Panc1 (cell line): ENCODE results near the gene MAP2K7. TPM values are rescaled to one million over a fixed set of nuclear protein-coding genes. Genes with fewer than 3 reads are reported as not detected.

Source experiments
- ATAC-seq: fragments of 200-7000 bp; cut with Tn5 transposase; 2 replicates; pipeline ENCODE4 v1.9.1; 2020; ENCODE audit warnings: mild to moderate bottlenecking, moderate library complexity
- BruUV-seq: library from RNA; stranded (reverse); fragments of 400-500 nt; replicated peaks from 2 replicates; lab custom pipeline; 2021; lab: Mats Ljungman, UMichigan
- CTCF ChIA-PET: fragments of 300-600 bp; sonication (Branson Sonifier 250); formaldehyde crosslinking; loops from one replicate; lab custom pipeline; 2022; ENCODE audit warnings: antibody characterized with exemption; lab: Charles Lee
- POLR2A ChIA-PET: fragments of 300-600 bp; sonication (Branson Sonifier 250); formaldehyde crosslinking; loops from one replicate; lab custom pipeline; 2022; ENCODE audit warnings: antibody characterized with exemption; lab: Charles Lee
- DNase-seq: peaks from one replicate; pipeline ENCODE4 v3.0.0-alpha.2; 2010; ENCODE audit warnings: low read depth, low spot score
- H3K27ac ChIP-seq: 2 replicates; pipeline ENCODE4 v1.5.1; 2011; ENCODE audit warnings: mild to moderate bottlenecking, low read length, inconsistent platforms
- H3K27me3 ChIP-seq: fragments of 200-500 bp; sonication (Bioruptor generic); 2 replicates; pipeline ENCODE4 v1.6.0; 2014; ENCODE audit warnings: low read length, inconsistent platforms; ENCODE audit not compliant: control insufficient read depth, insufficient read depth
- H3K36me3 ChIP-seq: fragments of 200-500 bp; sonication (Bioruptor generic); 2 replicates; pipeline ENCODE4 v1.5.1; 2014; ENCODE audit warnings: inconsistent platforms, mild to moderate bottlenecking, low read length, moderate library complexity; ENCODE audit not compliant: control insufficient read depth, insufficient read depth
- H3K4me1 ChIP-seq: 2 replicates; pipeline ENCODE4 v1.5.1; 2011; ENCODE audit warnings: inconsistent platforms, mild to moderate bottlenecking, low read length, moderate library complexity; ENCODE audit not compliant: control insufficient read depth, insufficient read depth
- H3K4me3 ChIP-seq, 2 experiments: 2 replicates each; pipeline ENCODE4 v1.5.1; 2011 to 2012; ENCODE audit warnings: low read depth in 2 of 2, low read length in 2 of 2, mild to moderate bottlenecking in 2 of 2, inconsistent platforms in 1 of 2, moderate library complexity in 1 of 2
- H3K9me3 ChIP-seq: fragments of 200-500 bp; sonication (Bioruptor generic); 2 replicates; pipeline ENCODE4 v1.5.1; 2014; ENCODE audit warnings: low read depth, mild to moderate bottlenecking, inconsistent platforms, low read length, moderate library complexity; ENCODE audit not compliant: control insufficient read depth, insufficient read depth
- POLR2AphosphoS5 ChIP-seq: IDR thresholded peaks from 2 replicates; pipeline ENCODE4 v1.6.1; 2012; ENCODE audit warnings: mild to moderate bottlenecking, low read depth, low read length, moderate library complexity
- SIN3A ChIP-seq: IDR thresholded peaks from 2 replicates; pipeline ENCODE4 v1.6.1; 2012; ENCODE audit warnings: low read depth, mild to moderate bottlenecking, low read length, moderate library complexity, borderline replicate concordance; ENCODE audit not compliant: insufficient read depth
- TCF7L2 ChIP-seq: IDR thresholded peaks from 2 replicates; pipeline ENCODE4 v1.6.1; 2011; ENCODE audit warnings: mild to moderate bottlenecking, low read depth, low read length, inconsistent platforms
- in situ Hi-C: cut with HindIII; loops from 2 replicates; pipeline ENCODE4 v1.10.0; 2016; ENCODE audit warnings: low sequenced_read_pairs, low pct_unique_long_range_greater_than_20kb
- intact Hi-C: fragments of 100-400 bp; cut with micrococcal nuclease; formaldehyde crosslinking; loops from one replicate; pipeline ENCODE4 v1.10.0; 2022; ENCODE audit not compliant: unreplicated experiment
- total RNA-seq: library from RNA; stranded (reverse); gene quantifications from one replicate; pipeline ENCODE4 v1.2.1, GENCODE V29; 2021; ENCODE audit not compliant: unreplicated experiment
- TF ChIP-seq, protein P1 (sequence below), 2 experiments: IDR thresholded peaks; 2 replicates each; pipeline ENCODE4 v1.6.1; 2011 to 2012; ENCODE audit warnings: low read depth in 2 of 2, control low read depth in 1 of 2, low read length in 1 of 2, mild to moderate bottlenecking in 1 of 2, moderate library complexity in 1 of 2; ENCODE audit not compliant: insufficient read depth in 1 of 2
- TF ChIP-seq, protein P2 (sequence below): fragments of 450-650 bp; IDR thresholded peaks from 2 replicates; pipeline ENCODE4 v1.5.1; 2017; ENCODE audit warnings: mild to moderate bottlenecking

Gene MAP2K7
- total RNA-seq, 1 experiment from 2014 or later = 32.9 TPM

DNA sequence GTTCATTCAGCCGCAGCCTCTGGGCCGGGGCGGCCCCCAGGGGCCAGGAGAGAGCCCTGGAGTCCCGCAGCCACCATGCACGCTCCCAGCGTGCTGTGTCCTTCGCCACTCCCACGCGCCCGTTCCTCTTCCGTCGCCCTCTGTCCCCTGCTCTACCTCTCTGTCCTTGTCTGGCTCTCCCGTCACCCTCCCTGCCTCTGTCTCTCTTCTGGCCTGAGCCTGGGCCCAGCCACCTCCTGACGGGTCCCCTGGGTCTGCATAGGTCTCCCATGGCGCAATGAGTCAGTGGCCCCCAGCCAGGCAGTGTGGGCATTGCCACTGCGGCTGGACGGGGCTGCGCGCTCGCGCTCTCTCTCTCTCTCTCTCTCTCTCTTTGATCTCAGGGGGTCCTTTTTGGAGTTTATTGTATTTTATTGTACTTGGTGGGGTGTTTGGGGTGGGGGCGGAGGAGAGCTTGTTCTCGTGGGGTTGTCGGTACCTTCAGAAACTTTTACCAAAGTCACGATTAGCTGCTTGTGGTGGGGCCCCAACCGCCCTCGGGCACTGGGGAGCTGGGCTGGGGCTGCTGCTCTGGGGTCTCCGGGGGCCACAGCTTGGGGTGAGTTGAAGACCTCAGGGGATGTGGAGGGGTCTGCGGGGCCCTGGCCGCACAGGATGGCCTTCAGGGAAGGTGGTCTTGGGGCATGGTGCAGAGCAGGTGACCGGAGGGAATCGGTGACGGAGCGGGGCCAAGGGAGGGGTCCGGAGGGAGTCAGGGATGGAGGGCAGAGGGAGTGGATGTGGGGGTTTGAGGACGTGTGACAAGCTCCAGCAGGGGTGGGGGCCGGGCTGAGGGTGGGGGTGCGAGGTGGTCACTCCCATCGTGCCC is 9.3 kb downstream of the MAP2K7 start:
- intact Hi-C loops = no loop called here
- H3K9me3 ChIP-seq = no peaks in the 10 kb centered on the region
- no TSS peak for BruUV-seq
- H3K27ac ChIP-seq = no peak overlapping the region
- no peaks in the 10 kb centered on the region for H3K36me3 ChIP-seq
- ATAC-seq (no peak), DNase-seq (no peak)
- no peak for TF ChIP-seq SIN3A
- TF ChIP-seq, protein P1, sequence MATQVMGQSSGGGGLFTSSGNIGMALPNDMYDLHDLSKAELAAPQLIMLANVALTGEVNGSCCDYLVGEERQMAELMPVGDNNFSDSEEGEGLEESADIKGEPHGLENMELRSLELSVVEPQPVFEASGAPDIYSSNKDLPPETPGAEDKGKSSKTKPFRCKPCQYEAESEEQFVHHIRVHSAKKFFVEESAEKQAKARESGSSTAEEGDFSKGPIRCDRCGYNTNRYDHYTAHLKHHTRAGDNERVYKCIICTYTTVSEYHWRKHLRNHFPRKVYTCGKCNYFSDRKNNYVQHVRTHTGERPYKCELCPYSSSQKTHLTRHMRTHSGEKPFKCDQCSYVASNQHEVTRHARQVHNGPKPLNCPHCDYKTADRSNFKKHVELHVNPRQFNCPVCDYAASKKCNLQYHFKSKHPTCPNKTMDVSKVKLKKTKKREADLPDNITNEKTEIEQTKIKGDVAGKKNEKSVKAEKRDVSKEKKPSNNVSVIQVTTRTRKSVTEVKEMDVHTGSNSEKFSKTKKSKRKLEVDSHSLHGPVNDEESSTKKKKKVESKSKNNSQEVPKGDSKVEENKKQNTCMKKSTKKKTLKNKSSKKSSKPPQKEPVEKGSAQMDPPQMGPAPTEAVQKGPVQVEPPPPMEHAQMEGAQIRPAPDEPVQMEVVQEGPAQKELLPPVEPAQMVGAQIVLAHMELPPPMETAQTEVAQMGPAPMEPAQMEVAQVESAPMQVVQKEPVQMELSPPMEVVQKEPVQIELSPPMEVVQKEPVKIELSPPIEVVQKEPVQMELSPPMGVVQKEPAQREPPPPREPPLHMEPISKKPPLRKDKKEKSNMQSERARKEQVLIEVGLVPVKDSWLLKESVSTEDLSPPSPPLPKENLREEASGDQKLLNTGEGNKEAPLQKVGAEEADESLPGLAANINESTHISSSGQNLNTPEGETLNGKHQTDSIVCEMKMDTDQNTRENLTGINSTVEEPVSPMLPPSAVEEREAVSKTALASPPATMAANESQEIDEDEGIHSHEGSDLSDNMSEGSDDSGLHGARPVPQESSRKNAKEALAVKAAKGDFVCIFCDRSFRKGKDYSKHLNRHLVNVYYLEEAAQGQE (IDR thresholded peaks at IDR 0.05; ENCODE audit: insufficient read depth in 1 of 2, low read depth in 2 of 2, low read length in 1 of 2) = no peak
- TF ChIP-seq, protein P2, sequence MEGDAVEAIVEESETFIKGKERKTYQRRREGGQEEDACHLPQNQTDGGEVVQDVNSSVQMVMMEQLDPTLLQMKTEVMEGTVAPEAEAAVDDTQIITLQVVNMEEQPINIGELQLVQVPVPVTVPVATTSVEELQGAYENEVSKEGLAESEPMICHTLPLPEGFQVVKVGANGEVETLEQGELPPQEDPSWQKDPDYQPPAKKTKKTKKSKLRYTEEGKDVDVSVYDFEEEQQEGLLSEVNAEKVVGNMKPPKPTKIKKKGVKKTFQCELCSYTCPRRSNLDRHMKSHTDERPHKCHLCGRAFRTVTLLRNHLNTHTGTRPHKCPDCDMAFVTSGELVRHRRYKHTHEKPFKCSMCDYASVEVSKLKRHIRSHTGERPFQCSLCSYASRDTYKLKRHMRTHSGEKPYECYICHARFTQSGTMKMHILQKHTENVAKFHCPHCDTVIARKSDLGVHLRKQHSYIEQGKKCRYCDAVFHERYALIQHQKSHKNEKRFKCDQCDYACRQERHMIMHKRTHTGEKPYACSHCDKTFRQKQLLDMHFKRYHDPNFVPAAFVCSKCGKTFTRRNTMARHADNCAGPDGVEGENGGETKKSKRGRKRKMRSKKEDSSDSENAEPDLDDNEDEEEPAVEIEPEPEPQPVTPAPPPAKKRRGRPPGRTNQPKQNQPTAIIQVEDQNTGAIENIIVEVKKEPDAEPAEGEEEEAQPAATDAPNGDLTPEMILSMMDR = no peak
- no peak for TF ChIP-seq TCF7L2
- no peak for TF ChIP-seq POLR2AphosphoS5
- ChIA-PET CTCF (no interaction called here), POLR2A (interaction anchor here (0.7 kb wide), 1 partner anchor 584 kb away, joined by 3 read pairs; no protein-coding TSS in a partner anchor)
- H3K27me3 ChIP-seq = no peaks in the 10 kb centered on the region
- peaks cover 10% of the 10 kb centered on the region for H3K4me1 ChIP-seq
- H3K4me3 ChIP-seq = no peak overlapping the region
- in situ Hi-C loops = no loop called here

GRCh38 chr19:7913652-7914051 is 10.0 kb downstream of the MAP2K7 start:
- TSS peak; percentile 92 for BruUV-seq
- ATAC-seq = no peak

More at GRCh38 chr19:7913652-7914051, 10.0 kb downstream of the MAP2K7 start:
- Histone ChIP-seq H3K27ac (no peak overlapping the region), H3K4me1 (peaks cover 10% of the 10 kb centered on the region), H3K36me3 (no peaks in the 10 kb centered on the region), H3K27me3 (no peaks in the 10 kb centered on the region), H3K4me3 (no peak overlapping the region), H3K9me3 (no peaks in the 10 kb centered on the region)
- in situ Hi-C loops (no loop called here), intact Hi-C loops (no loop called here)
- ChIA-PET CTCF (no interaction called here), POLR2A (interaction anchor here (0.7 kb wide), 1 partner anchor 583 kb away, joined by 3 read pairs; no protein-coding TSS in a partner anchor)
- TF ChIP-seq POLR2AphosphoS5 (peak; percentile 38; the same call in 1 of the 2 replicates), SIN3A (no peak)
- DNase-seq = no peak
